Lower lobe of right lung (tissue), 2 donors: ENCODE data around the gene SGPP2. TPM values are rescaled to one million over a fixed set of nuclear protein-coding genes. Genes with fewer than 3 reads are reported as not detected.
"Not testable (repeated sequence)": the region's sequence is repeated elsewhere in the genome, so short reads cannot be mapped to it uniquely, and the experiment has no call there.

Source experiments
- ATAC-seq, 2 donors: fragments of 200-7000 bp; cut with Tn5 transposase; one replicate each; pipeline ENCODE4 v1.9.1; 2020 to 2022; ENCODE audit warnings: mild to moderate bottlenecking in 2 of 2, moderate library complexity in 2 of 2
- DNase-seq: peaks from one replicate; pipeline ENCODE4 v3.0.0-alpha.2; 2020
- H3K27ac ChIP-seq: fragments of 200-600 bp; one replicate; pipeline ENCODE4 v1.8.0; 2022
- H3K27me3 ChIP-seq: fragments of 200-600 bp; one replicate; pipeline ENCODE4 v1.8.0; 2022; ENCODE audit warnings: low read depth
- H3K36me3 ChIP-seq: fragments of 200-600 bp; one replicate; pipeline ENCODE4 v1.8.0; 2022; ENCODE audit warnings: mild to moderate bottlenecking
- H3K4me1 ChIP-seq: fragments of 200-600 bp; one replicate; pipeline ENCODE4 v1.8.0; 2022
- H3K4me3 ChIP-seq: fragments of 200-600 bp; one replicate; pipeline ENCODE4 v1.8.0; 2022; ENCODE audit warnings: mild to moderate bottlenecking
- H3K9me3 ChIP-seq: fragments of 200-600 bp; one replicate; pipeline ENCODE4 v1.8.0; 2022
- intact Hi-C: fragments of 100-400 bp; cut with DNase I; formaldehyde crosslinking; loops from one replicate; pipeline ENCODE4 v1.11.0; 2022
- total RNA-seq: library from RNA; stranded (reverse); fragmentation: NEBNext Ultra II Directional; extraction: Animal tissue kit (Norgen Biotek cat#: 25700); gene quantifications from one replicate; pipeline ENCODE4 v1.2.1, GENCODE V29; 2021
- TF ChIP-seq, protein P1 (sequence below): fragments of 200-600 bp; IDR thresholded peaks from one replicate; pipeline ENCODE4 v1.8.0; 2022; ENCODE audit warnings: antibody characterized with exemption, mild to moderate bottlenecking
- donor health status: DM: no; HTN: yes; CAD: no; lungs with severe emphysema.

Gene SGPP2
- total RNA-seq, 1 donor from 2014 or later = 23.9 TPM

DNA sequence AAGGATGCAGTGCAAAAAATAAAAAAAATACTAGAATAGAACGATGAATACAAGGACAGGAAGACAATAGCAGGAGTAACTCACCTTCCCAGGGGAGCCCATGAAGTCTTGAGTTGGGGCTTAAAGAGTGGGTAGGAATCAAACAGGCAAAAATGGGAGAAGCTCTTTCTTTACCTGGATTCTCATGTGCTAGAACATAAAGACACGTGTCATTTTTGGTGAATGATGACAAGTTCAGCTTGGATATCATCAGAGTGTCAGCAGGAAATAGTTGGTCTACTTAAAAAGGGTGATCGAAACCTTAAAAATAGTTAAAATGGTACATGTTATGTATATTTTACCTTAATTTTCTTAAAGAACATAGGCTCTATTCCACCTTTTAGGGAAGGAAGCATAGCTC, 5.7 kb downstream of the SGPP2 start:
- no peak for ATAC-seq
- TF ChIP-seq, protein P1, sequence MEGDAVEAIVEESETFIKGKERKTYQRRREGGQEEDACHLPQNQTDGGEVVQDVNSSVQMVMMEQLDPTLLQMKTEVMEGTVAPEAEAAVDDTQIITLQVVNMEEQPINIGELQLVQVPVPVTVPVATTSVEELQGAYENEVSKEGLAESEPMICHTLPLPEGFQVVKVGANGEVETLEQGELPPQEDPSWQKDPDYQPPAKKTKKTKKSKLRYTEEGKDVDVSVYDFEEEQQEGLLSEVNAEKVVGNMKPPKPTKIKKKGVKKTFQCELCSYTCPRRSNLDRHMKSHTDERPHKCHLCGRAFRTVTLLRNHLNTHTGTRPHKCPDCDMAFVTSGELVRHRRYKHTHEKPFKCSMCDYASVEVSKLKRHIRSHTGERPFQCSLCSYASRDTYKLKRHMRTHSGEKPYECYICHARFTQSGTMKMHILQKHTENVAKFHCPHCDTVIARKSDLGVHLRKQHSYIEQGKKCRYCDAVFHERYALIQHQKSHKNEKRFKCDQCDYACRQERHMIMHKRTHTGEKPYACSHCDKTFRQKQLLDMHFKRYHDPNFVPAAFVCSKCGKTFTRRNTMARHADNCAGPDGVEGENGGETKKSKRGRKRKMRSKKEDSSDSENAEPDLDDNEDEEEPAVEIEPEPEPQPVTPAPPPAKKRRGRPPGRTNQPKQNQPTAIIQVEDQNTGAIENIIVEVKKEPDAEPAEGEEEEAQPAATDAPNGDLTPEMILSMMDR = no peak

DNA sequence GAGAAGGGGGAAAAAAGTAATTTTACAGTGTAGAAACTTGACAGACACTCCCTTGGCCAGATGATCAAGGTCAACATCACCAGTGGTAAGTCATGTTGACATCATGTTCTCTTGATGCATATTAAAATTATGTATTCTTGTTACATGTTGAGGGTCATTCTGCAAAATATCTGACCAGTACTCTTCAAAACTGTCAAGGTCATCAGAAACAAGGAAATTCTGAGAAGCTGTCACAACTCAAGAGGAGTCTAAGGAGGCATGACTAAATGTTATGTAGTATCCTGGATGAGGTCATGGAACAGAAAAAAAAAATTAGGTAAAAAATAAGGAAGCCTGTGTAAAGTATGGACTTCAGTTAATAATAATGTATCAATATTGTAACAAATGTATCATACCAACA, 6.3 kb downstream of the SGPP2 start:
- Histone ChIP-seq H3K4me3 (no peak overlapping the region), H3K27ac (no peak overlapping the region)
- ATAC-seq = no peak

More for the DNA sequence above, 5.7 kb downstream of the SGPP2 start:
- H3K27me3 ChIP-seq = peaks cover 10% of the 10 kb centered on the region
- H3K36me3 ChIP-seq = no peaks in the 10 kb centered on the region
- no peak for DNase-seq
- no peaks in the 10 kb centered on the region for H3K9me3 ChIP-seq
- intact Hi-C loops = no loop called here
- no peak overlapping the region for H3K4me3 ChIP-seq
- H3K27ac ChIP-seq = no peak overlapping the region
- H3K4me1 ChIP-seq = peaks cover 17% of the 10 kb centered on the region

DNA sequence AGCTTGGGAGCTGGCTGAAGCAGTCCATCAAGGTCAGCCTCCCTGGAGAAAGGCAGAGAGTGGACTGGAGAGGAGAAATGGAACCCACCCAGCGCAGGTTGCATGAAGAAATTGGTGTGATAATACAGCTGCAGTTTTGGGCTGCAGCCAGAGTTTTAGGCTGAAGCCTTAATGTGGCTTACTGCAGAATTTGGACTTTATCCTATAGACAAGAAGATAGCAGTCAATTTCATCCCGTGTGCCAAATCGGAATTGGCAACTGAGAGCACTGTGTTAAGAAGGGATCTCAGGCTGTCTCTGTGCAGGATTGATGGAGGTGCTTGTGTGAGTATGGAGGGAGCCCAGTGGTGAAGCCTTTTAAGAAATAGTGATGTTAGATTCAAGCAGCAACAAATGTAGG, 7.5 kb downstream of the SGPP2 start:
- Histone ChIP-seq H3K4me1 (peaks cover 8% of the 10 kb centered on the region), H3K36me3 (no peaks in the 10 kb centered on the region), H3K27me3 (peaks cover 1% of the 10 kb centered on the region), H3K4me3 (no peak overlapping the region), H3K27ac (no peak overlapping the region), H3K9me3 (no peaks in the 10 kb centered on the region)
- no peak for ATAC-seq
- DNase-seq = no peak
- TF ChIP-seq, protein P1 = no peak
- intact Hi-C loops = no loop called here

More for the DNA sequence above, 6.3 kb downstream of the SGPP2 start:
- intact Hi-C loops = no loop called here
- H3K9me3 ChIP-seq = no peaks in the 10 kb centered on the region
- DNase-seq = no peak
- H3K27me3 ChIP-seq = peaks cover 4% of the 10 kb centered on the region
- H3K36me3 ChIP-seq = no peaks in the 10 kb centered on the region
- TF ChIP-seq, protein P1 = no peak
- peaks cover 11% of the 10 kb centered on the region for H3K4me1 ChIP-seq

DNA sequence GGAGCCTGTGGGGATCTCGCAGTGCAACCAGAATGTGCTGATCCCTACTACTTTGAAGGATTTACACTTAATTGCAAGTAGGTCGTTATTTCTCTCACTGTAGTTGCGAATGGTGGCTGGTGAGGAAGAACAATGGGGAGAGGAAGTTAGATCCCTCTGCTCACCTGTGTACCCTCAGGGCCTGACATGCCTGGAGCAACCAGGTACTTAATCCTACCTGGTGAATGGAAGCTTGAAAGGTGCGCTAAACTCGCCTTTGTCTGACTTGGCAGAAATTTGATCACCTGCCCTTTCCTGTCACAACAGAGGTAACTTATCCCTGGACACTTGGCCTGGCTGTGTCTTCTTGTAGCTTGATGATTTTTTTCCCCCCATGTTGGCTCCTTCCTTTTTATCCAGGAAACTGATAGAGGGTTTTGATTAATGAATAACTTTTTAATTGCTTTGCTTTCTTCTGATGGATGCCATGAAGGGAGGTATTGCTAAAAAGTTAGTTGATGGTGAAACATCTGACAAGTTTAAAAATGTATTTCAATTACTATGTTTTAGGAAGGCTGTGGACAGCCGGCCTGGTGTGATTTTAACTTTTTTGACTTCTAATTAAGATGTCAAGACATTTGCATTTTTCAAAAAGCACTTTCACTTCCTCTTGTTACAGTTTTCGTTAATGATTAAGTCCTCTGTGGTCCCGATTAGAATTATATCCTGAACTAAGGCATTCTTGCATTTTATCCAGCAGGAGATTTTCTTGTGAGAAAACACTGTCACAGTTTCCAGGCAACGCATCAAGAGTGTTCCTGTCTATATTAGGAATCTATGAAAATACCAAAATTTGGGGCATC, 9.2 kb downstream of the SGPP2 start:
- ATAC-seq (peak; percentile 40 to 48), DNase-seq (no peak)
- intact Hi-C loops = no loop called here
- H3K36me3 ChIP-seq = no peaks in the 10 kb centered on the region
- H3K4me1 ChIP-seq = no peaks in the 10 kb centered on the region
- H3K9me3 ChIP-seq = no peaks in the 10 kb centered on the region
- no peak overlapping the region for H3K27ac ChIP-seq
- H3K27me3 ChIP-seq = no peaks in the 10 kb centered on the region
- TF ChIP-seq, protein P1 = no peak
- H3K4me3 ChIP-seq = no peak overlapping the region

DNA sequence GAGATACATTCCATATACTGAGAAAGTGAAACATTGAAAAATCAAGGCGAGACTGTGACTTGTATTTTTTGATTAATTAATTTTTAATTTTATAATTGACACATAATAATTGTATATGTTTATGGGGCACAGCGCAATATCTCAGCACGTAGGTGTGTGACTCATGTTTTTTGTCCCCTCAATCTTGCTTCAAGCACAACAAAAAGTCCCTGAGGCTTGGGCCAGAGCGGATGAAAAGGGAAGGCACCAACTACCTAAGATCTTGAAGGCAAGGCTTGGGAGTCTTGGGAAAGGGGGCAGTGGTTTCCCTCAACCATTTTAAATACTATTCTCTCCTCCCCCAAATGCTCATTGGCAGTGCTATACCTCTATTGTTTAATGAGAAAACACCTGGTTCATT, 9.9 kb downstream of the SGPP2 start:
- Histone ChIP-seq H3K4me1 (no peaks in the 10 kb centered on the region), H3K36me3 (no peaks in the 10 kb centered on the region), H3K27ac (no peak overlapping the region), H3K9me3 (no peaks in the 10 kb centered on the region), H3K27me3 (no peaks in the 10 kb centered on the region), H3K4me3 (no peak overlapping the region)
- intact Hi-C loops = no loop called here
- DNase-seq (no peak), ATAC-seq (peak in 1 of 2 donors; percentile 38)
- TF ChIP-seq, protein P1 = no peak

DNA sequence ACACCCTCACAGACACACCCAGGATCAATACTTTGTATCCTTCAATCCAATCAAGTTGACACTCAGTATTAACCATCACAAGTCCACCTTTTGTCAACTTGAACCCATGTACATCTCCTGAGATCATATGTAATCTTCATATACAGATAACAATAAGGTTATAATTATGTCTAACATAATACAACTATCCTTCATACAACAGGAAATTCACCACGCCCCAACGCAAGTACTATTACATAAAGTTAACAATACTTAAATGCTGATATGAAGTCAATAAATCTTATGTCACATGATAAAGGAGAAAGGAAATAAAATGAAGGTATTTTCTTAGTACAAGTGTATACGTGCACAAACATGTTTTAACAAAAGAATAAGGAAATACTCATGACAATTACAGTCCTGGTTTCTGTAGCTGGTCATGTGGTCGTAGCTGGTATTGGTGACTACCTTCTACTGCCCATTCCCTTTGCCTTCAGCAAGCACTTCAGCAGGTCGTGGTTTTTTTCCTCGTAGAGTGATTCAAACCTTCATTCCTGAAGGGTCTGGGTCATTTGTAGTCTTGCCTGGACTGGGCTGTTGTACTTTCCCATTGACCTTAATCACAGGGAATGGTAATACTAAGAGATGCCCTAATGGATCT, 11.2 kb downstream of the SGPP2 start:
- H3K27ac ChIP-seq, intact Hi-C loops, ATAC-seq, H3K4me3 ChIP-seq, H3K27me3 ChIP-seq, H3K4me1 ChIP-seq, DNase-seq, H3K36me3 ChIP-seq, H3K9me3 ChIP-seq: not testable (repeated sequence)
